Activated T-helper 9 cell treated with anti-CD3 and anti-CD28 coated beads, Interleukin-2, amount 50 U/mL, for 16 hours (primary cell): Measurements from ENCODE around the gene IQCC.

Source experiments
- DNase-seq: peaks from one replicate; pipeline ENCODE4 v3.0.0-alpha.2; 2020; ENCODE audit warnings: low read depth

Gene IQCC

GRCh38 chr1:32195972-32196823, 9.3 kb upstream of the IQCC start:
- DNase-seq: no peak

GRCh38 chr1:32197074-32197473, 8.4 kb upstream of the IQCC start:
- no peak for DNase-seq

- DNase-seq: no peak
These were observed 7.6 kb upstream of the IQCC start for GRCh38 chr1:32197837-32198236.

- no peak for DNase-seq
These were observed 7.0 kb upstream of the IQCC start for GRCh38 chr1:32198237-32199042.

GRCh38 chr1:32199043-32199716, 6.3 kb upstream of the IQCC start:
- DNase-seq: no peak

- DNase-seq: no peak
These were observed 5.8 kb upstream of the IQCC start for GRCh38 chr1:32199717-32200072.

GRCh38 chr1:32200226-32201010, 5.1 kb upstream of the IQCC start, which contains the start of gene CCDC28B:
Gene CCDC28B (plus strand): TSS chr1:32200595. CDS start chr1:32201936, 1,341 bp downstream.
- DNase-seq: peak; percentile 30

- peak; percentile 59 for DNase-seq
These were observed 4.2 kb upstream of the IQCC start for GRCh38 chr1:32201011-32201855.

- DNase-seq: no peak
These were observed 519 bp upstream of the IQCC start for GRCh38 chr1:32204943-32205361.

GRCh38 chr1:32208469-32208868, 3.0 kb downstream of the IQCC start:
- no peak for DNase-seq

GRCh38 chr1:32208891-32209328, 3.4 kb downstream of the IQCC start, which contains the start of gene DCDC2B:
Gene DCDC2B (plus strand): TSS chr1:32209089. CDS start chr1:32209094, 5 bp downstream.
- no peak for DNase-seq

- peak; percentile 42 for DNase-seq
These were observed 10.4 kb downstream of the IQCC start for GRCh38 chr1:32215629-32216480.

GRCh38 chr1:32216566-32216965, 11.1 kb downstream of the IQCC start:
- no peak for DNase-seq

- no peak for DNase-seq
These were observed 13.6 kb downstream of the IQCC start for GRCh38 chr1:32219022-32219421.

GRCh38 chr1:32220746-32221580, 15.5 kb downstream of the IQCC start:
- no peak for DNase-seq

- no peak for DNase-seq
These were observed 16.1 kb downstream of the IQCC start for GRCh38 chr1:32221581-32221979.

- DNase-seq: peak; percentile 87
These were observed 16.7 kb downstream of the IQCC start, which contains the start of the genes EIF3I and TMEM234 for GRCh38 chr1:32221980-32222755. Gene EIF3I (plus strand): TSS chr1:32222407. CDS start chr1:32222442, 35 bp downstream. Gene TMEM234 (minus strand): TSS chr1:32222353. CDS start chr1:32222322, 31 bp downstream.

GRCh38 chr1:32223683-32224082, 18.2 kb downstream of the IQCC start:
- no peak for DNase-seq
